ENCODE data around the gene PTPRE. TPM values are rescaled to one million over a fixed set of nuclear protein-coding genes. Genes with fewer than 3 reads are reported as not detected.

PTPRE gene
- total RNA-seq, 1 experiment from 2014 or later = 3.1 TPM

GRCh38 chr10:127905848-127906261 lies 1.0 kb upstream of the PTPRE start:
- peak overlapping the region; percentile 52; the same call in 1 of the 2 replicates for H3K4me3 Mint-ChIP-seq
- CTCF ChIA-PET = interaction anchor here (1.1 to 4.4 kb wide), 12 partner anchors 11 to 190 kb away, joined by 3 to 93 read pairs (median 10); no protein-coding TSS in a partner anchor
- TF ChIP-seq ATF3 (CRISPR knock-in tag; conservative IDR thresholded peaks at IDR 0.05) (no peak), NR2C2 (CRISPR knock-in tag; IDR thresholded peaks at IDR 0.05) (no peak), RORB (CRISPR knock-in tag; IDR thresholded peaks at IDR 0.05) (no peak), CTCF (IDR thresholded peaks at IDR 0.05) (no peak), AFF4 (CRISPR knock-in tag; IDR thresholded peaks at IDR 0.05; ENCODE audit: borderline replicate concordance) (no peak), SOX15 (CRISPR knock-in tag; IDR thresholded peaks at IDR 0.05) (no peak), RELA (CRISPR knock-in tag; IDR thresholded peaks at IDR 0.05; ENCODE audit: borderline replicate concordance) (no peak), IRF1 (CRISPR knock-in tag; IDR thresholded peaks at IDR 0.05) (no peak), TEAD4 (CRISPR knock-in tag; IDR thresholded peaks at IDR 0.05) (no peak), TEAD1 (CRISPR knock-in tag; IDR thresholded peaks at IDR 0.05) (no peak), E2F1 (CRISPR knock-in tag; IDR thresholded peaks at IDR 0.05) (no peak), ZNF423 (CRISPR knock-in tag; IDR thresholded peaks at IDR 0.05) (no peak), IRF2 (CRISPR knock-in tag; IDR thresholded peaks at IDR 0.05; ENCODE audit: borderline replicate concordance, low read depth) (no peak), ZNF263 (CRISPR knock-in tag; IDR thresholded peaks at IDR 0.05; ENCODE audit: low read depth) (no peak), JAZF1 (CRISPR knock-in tag; IDR thresholded peaks at IDR 0.05) (no peak)
- DNase-seq (ENCODE audit: low spot score) = no peak
- peaks cover 23% of the 10 kb centered on the region for H3K27me3 Mint-ChIP-seq (ENCODE audit: low read depth)
- ATAC-seq = no peak
- no peak overlapping the region for H3K27ac Mint-ChIP-seq
- no peaks in the 10 kb centered on the region for H3K36me3 Mint-ChIP-seq
- H3K4me1 Mint-ChIP-seq = peaks cover 3% of the 10 kb centered on the region
- POLR2A ChIA-PET = no interaction called here
- peaks cover 7% of the 10 kb centered on the region; the same call in 1 of the 2 replicates for H3K9me3 Mint-ChIP-seq

GRCh38 chr10:127907411-127908105 lies 655 bp downstream of the PTPRE start:
- ATAC-seq (no peak), DNase-seq (ENCODE audit: low spot score) (peak; percentile 27)
- ChIA-PET CTCF (interaction anchor here (0.6 to 4.4 kb wide), 24 partner anchors 9 to 549 kb away, joined by 3 to 93 read pairs (median 6); no protein-coding TSS in a partner anchor), POLR2A (no interaction called here)
- Mint-ChIP-seq H3K4me3 (peak overlapping the region; percentile 48), H3K36me3 (no peaks in the 10 kb centered on the region), H3K27me3 (ENCODE audit: low read depth) (peaks cover 23% of the 10 kb centered on the region), H3K27ac (no peak overlapping the region), H3K4me1 (peaks cover 3% of the 10 kb centered on the region), H3K9me3 (peaks cover 7% of the 10 kb centered on the region; the same call in 1 of the 2 replicates)
- TF ChIP-seq NFYB (CRISPR knock-in tag; conservative IDR thresholded peaks at IDR 0.05; ENCODE audit: low read depth) = no peak
- TF ChIP-seq FOXK1 (CRISPR knock-in tag; IDR thresholded peaks at IDR 0.05) = 0 out of 2 replicates have a peak, but pooled peaks have one; percentile 24
- no peak for TF ChIP-seq CBFB (CRISPR knock-in tag; IDR thresholded peaks at IDR 0.05; ENCODE audit: low read depth)
